ENCODE measurements around the gene PLA2G4E.

DNA sequence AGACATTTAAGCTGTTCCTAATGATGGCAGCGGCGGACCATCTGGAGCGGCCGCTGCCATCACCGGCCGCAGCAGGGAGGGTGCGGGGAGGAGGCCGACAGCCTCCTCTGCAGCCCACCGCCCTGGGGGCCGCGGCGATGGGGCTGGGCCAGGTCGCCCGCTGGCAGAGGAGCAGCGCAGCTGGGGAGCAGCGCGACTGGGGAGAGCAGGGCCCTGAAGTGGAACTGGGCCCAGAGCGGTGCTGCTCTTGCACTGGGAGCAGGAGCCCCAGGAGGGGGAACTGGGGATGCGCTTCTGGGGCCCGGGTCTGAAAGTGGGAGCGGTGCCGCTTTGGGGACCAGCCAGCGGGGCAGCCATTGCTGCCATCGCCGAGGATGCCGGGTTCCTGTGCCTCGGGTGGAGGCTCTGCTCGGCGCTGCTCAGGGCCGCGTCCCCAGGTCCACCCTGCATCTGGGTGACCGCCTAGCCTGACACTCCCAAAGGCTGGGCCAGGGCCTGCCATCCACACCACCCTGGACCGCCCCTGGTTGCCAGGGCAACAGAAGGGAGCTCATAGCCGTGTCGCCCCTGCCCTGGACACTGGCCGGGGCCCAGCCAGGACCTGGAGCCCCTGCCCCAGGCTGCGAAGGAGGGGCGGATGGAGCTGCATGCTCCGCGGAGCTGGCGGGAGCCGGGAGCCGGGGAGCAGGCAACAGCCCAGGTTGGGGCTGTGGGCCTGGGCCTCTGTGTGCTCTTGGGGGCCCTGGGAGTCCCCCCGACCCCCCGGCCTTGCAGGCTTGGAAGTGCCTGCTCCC, 15.5 kb upstream of the PLA2G4E start:
- TF ChIP-seq, protein P1, sequence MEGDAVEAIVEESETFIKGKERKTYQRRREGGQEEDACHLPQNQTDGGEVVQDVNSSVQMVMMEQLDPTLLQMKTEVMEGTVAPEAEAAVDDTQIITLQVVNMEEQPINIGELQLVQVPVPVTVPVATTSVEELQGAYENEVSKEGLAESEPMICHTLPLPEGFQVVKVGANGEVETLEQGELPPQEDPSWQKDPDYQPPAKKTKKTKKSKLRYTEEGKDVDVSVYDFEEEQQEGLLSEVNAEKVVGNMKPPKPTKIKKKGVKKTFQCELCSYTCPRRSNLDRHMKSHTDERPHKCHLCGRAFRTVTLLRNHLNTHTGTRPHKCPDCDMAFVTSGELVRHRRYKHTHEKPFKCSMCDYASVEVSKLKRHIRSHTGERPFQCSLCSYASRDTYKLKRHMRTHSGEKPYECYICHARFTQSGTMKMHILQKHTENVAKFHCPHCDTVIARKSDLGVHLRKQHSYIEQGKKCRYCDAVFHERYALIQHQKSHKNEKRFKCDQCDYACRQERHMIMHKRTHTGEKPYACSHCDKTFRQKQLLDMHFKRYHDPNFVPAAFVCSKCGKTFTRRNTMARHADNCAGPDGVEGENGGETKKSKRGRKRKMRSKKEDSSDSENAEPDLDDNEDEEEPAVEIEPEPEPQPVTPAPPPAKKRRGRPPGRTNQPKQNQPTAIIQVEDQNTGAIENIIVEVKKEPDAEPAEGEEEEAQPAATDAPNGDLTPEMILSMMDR (IDR thresholded peaks at IDR 0.05): no peak
- no peak for TF ChIP-seq POLR2AphosphoS5 (IDR thresholded peaks at IDR 0.05; ENCODE audit: insufficient read depth in 1 of 2, low read depth in 1 of 2)
